ENCODE measurements around the gene ABCA13. TPM values are rescaled to one million over a fixed set of nuclear protein-coding genes. Genes with fewer than 3 reads are reported as not detected.

Gene ABCA13
- total RNA-seq, 1 experiment from 2014 or later: 2.1 TPM

DNA sequence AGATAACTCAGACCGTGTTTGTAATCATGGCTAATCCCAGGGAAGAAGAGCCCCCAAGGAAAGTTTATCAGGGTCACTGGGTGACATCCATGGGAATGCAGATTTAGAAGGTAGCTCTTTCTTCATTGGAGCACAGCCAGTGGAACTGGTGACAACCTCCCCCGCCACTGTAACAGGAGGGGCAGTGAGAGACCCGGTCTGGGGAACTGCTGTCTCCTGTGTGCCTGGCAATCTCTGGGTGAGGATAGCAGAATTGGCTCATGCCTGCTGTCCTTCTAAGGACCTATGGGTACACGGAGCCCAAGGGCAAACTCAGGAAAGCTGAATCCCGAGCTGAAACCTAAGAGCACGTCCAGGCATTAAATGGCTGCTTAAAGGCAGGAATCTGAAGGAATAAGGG is 341.6 kb downstream of the ABCA13 start:
- Histone ChIP-seq H3K79me2 (ENCODE audit: low read length) (no peaks in the 10 kb centered on the region), H3K9me2 (replicated peaks; ENCODE audit: low read length) (no peaks in the 10 kb centered on the region), H2AFZ (ENCODE audit: low read length) (no peak overlapping the region), H3K36me3 (ENCODE audit: low read depth, low read length) (no peaks in the 10 kb centered on the region), H3K9me3 (ENCODE audit: low read length) (no peaks in the 10 kb centered on the region), H3K27ac (ENCODE audit: low read length) (no peak overlapping the region), H3K4me1 (ENCODE audit: insufficient read depth, low read length) (no peaks in the 10 kb centered on the region), H4K20me1 (ENCODE audit: low read length) (no peaks in the 10 kb centered on the region), H3K4me2 (ENCODE audit: low read length) (no peak overlapping the region), H3K4me3 (ENCODE audit: low read length) (no peak overlapping the region), H3F3A (ENCODE audit: low read length, unreplicated experiment) (no peaks in the 10 kb centered on the region), H3K9ac (ENCODE audit: low read length) (no peak overlapping the region), H3K27me3 (ENCODE audit: low read length) (no peaks in the 10 kb centered on the region)
- ChIA-PET CTCF (no interaction called here), POLR2A (ENCODE audit: unreplicated experiment) (no interaction called here)
- BruUV-seq (replicated peaks): no TSS peak
- ATAC-seq (no peak), DNase-seq (no peak)
- TF ChIP-seq EZH2 (IDR thresholded peaks at IDR 0.05; ENCODE audit: low read length, unreplicated experiment): no peak
- TF ChIP-seq EZH2phosphoT487 (IDR thresholded peaks at IDR 0.05; ENCODE audit: borderline replicate concordance, low read length): no peak
- TF ChIP-seq, protein P1, sequence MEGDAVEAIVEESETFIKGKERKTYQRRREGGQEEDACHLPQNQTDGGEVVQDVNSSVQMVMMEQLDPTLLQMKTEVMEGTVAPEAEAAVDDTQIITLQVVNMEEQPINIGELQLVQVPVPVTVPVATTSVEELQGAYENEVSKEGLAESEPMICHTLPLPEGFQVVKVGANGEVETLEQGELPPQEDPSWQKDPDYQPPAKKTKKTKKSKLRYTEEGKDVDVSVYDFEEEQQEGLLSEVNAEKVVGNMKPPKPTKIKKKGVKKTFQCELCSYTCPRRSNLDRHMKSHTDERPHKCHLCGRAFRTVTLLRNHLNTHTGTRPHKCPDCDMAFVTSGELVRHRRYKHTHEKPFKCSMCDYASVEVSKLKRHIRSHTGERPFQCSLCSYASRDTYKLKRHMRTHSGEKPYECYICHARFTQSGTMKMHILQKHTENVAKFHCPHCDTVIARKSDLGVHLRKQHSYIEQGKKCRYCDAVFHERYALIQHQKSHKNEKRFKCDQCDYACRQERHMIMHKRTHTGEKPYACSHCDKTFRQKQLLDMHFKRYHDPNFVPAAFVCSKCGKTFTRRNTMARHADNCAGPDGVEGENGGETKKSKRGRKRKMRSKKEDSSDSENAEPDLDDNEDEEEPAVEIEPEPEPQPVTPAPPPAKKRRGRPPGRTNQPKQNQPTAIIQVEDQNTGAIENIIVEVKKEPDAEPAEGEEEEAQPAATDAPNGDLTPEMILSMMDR (conservative IDR thresholded peaks at IDR 0.05; ENCODE audit: low read depth, low read length): no peak
- intact Hi-C loops (cut with micrococcal nuclease): no loop called here

DNA sequence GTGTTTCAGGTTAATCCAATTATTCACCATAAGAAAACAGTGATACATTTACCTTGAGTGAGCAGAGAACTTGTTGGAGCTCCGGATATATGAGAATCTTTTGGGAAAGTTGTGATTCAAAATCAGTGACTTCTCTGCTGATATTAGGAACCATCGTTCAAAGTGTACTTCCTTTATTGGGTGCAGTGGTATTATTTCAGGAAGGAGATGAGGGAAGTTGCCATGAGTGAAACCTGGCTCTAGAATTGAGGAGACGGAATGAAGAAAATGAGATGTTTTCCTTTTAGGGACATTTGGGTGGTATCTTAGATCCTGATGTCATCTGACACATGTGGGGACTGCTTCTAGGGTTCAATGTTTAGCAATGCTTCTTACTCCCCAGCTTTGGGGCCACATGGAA is 343.9 kb downstream of the ABCA13 start:
- DNase-seq: no peak
- Histone ChIP-seq H3K4me2 (ENCODE audit: low read length) (no peak overlapping the region), H4K20me1 (ENCODE audit: low read length) (no peaks in the 10 kb centered on the region), H3K36me3 (ENCODE audit: low read depth, low read length) (no peaks in the 10 kb centered on the region), H2AFZ (ENCODE audit: low read length) (no peak overlapping the region), H3K27ac (ENCODE audit: low read length) (no peak overlapping the region), H3K9ac (ENCODE audit: low read length) (no peak overlapping the region), H3K79me2 (ENCODE audit: low read length) (no peaks in the 10 kb centered on the region), H3K27me3 (ENCODE audit: low read length) (no peaks in the 10 kb centered on the region), H3K9me3 (ENCODE audit: low read length) (no peaks in the 10 kb centered on the region), H3K9me2 (replicated peaks; ENCODE audit: low read length) (no peaks in the 10 kb centered on the region), H3K4me1 (ENCODE audit: insufficient read depth, low read length) (no peaks in the 10 kb centered on the region), H3K4me3 (ENCODE audit: low read length) (no peak overlapping the region), H3F3A (ENCODE audit: low read length, unreplicated experiment) (no peaks in the 10 kb centered on the region)
- ATAC-seq: no peak
- intact Hi-C loops (cut with micrococcal nuclease): no loop called here
- ChIA-PET POLR2A (ENCODE audit: unreplicated experiment) (no interaction called here), CTCF (no interaction called here)
- BruUV-seq (replicated peaks): no TSS peak
- TF ChIP-seq, protein P1 (conservative IDR thresholded peaks at IDR 0.05; ENCODE audit: low read depth, low read length): no peak
- no peak for TF ChIP-seq EZH2phosphoT487 (IDR thresholded peaks at IDR 0.05; ENCODE audit: borderline replicate concordance, low read length)
- no peak for TF ChIP-seq EZH2 (IDR thresholded peaks at IDR 0.05; ENCODE audit: low read length, unreplicated experiment)

DNA sequence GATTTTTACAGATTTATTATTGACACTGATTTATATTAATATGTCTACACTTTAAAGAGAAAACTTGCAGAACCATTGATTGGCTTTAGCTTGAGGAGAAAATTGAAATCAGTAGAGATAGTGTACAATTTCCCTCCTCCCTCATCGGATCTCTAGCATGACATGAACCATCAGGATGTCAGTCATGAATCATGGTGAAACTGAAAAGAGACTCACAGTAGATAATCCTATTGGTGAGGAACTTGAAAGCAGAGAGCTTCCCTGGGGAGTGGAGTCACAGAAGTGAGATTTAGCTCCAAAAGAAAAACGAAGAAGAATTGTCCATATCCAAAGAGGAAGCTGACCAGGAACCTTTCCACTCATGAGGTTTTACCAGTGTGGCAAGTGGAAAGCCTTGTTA is 346.8 kb downstream of the ABCA13 start:
- Histone ChIP-seq H2AFZ (ENCODE audit: low read length) (no peak overlapping the region), H4K20me1 (ENCODE audit: low read length) (no peaks in the 10 kb centered on the region), H3K4me3 (ENCODE audit: low read length) (no peak overlapping the region), H3K36me3 (ENCODE audit: low read depth, low read length) (no peaks in the 10 kb centered on the region), H3K79me2 (ENCODE audit: low read length) (no peaks in the 10 kb centered on the region), H3K27ac (ENCODE audit: low read length) (no peak overlapping the region), H3K27me3 (ENCODE audit: low read length) (no peaks in the 10 kb centered on the region), H3K9ac (ENCODE audit: low read length) (no peak overlapping the region), H3F3A (ENCODE audit: low read length, unreplicated experiment) (no peaks in the 10 kb centered on the region), H3K9me3 (ENCODE audit: low read length) (no peaks in the 10 kb centered on the region), H3K9me2 (replicated peaks; ENCODE audit: low read length) (no peaks in the 10 kb centered on the region), H3K4me2 (ENCODE audit: low read length) (no peak overlapping the region), H3K4me1 (ENCODE audit: insufficient read depth, low read length) (peaks cover 4% of the 10 kb centered on the region; the same call in 1 of the 2 replicates)
- ChIA-PET POLR2A (ENCODE audit: unreplicated experiment) (interaction anchor here (0.6 kb wide), 1 partner anchor 88 kb away, joined by 3 read pairs; no protein-coding TSS in a partner anchor), CTCF (no interaction called here)
- TF ChIP-seq EZH2 (IDR thresholded peaks at IDR 0.05; ENCODE audit: low read length, unreplicated experiment): no peak
- TF ChIP-seq EZH2phosphoT487 (IDR thresholded peaks at IDR 0.05; ENCODE audit: borderline replicate concordance, low read length): no peak
- TF ChIP-seq, protein P1 (conservative IDR thresholded peaks at IDR 0.05; ENCODE audit: low read depth, low read length): no peak
- peak; percentile 45 for ATAC-seq
- BruUV-seq (replicated peaks): no TSS peak
- intact Hi-C loops (cut with micrococcal nuclease): no loop called here
- DNase-seq: no peak

Data from PC-3 (cell line).